Activated T-cell treated with anti-CD3 and anti-CD28 coated beads for 24 hours (primary cell): ENCODE measurements around the gene TMEM214.

ENCODE experiments used
- DNase-seq: peaks from one replicate; pipeline ENCODE4 v3.0.0-alpha.2; 2020; ENCODE audit warnings: low read depth

TMEM214 gene

DNA sequence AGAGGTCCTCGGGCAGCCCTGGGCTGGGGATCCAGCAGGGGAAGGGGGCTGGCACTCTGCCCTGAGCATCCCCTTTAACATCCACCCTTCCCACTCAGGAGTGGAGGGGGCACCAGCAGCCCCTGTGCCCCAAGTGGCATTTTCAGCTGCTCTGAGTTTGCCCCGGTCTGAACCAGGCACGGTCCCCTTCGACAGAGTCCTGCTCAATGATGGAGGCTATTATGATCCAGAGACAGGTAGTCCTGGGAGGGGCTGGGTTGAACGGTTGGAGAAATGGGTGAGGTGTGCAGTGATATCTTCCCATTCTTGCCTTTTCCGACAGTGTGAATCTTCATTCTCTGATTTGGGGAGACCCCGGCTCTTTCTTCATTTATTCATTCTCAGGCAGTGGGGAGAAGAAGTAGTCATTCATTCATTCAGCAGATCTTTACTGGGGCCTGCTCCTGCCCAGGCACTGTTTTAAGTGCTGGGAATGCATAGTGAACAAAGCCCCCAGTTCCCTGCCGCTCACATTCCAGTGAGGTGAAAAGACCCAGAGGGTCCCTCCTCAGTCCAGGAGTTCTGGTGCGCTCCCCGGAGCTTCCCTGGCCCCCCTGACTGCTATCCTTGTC is 52.4 kb downstream of the TMEM214 start:
- DNase-seq = no peak

DNA sequence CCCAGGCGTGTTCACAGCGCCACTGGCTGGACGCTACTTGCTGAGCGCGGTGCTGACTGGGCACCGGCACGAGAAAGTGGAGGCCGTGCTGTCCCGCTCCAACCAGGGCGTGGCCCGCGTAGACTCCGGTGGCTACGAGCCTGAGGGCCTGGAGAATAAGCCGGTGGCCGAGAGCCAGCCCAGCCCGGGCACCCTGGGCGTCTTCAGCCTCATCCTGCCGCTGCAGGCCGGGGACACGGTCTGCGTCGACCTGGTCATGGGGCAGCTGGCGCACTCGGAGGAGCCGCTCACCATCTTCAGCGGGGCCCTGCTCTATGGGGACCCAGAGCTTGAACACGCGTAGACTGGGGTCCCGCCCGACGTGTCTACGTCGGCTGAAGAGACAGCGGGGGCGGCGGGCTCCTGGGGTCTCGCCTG is 52.9 kb downstream of the TMEM214 start:
- peak; percentile 14 for DNase-seq

DNA sequence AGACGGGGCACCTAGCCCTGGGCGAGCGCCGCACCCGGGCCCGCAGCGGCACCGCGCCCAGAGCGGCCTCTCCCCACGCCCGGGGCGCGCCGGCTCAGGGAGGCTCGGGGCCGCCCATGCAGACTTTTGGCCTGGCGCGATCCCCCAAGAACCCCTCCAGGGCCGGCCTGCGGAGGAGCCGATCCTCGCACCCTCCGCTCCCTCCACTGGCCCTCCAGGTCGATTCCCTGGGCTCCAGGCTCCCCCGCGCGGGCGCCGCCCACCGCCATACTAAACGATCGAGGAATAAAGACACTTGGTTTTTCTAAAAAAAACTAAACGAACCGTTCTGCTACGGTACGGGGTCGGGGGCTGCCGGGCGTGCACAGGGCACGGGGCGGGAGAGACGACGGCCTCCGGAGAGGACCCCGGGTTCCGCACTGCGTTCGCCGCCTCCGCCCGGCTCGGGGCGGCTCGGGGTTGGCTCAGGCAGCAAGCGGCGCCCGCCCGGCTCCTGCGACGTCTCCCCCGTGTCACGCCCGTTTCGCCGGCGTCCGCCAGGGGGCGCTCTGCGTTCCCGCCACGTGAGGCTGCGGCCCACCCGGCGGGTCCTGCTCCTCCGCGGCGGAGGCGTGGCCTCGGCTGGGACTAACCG is 53.4 kb downstream of the TMEM214 start:
- peak; percentile 99 for DNase-seq

- DNase-seq = no peak
Measured at GRCh38 chr2:27086724-27087593, 54.2 kb downstream of the TMEM214 start, which contains the start of gene KHK. Gene KHK (plus strand): TSS chr2:27086772. CDS start chr2:27087260, 488 bp downstream.

- DNase-seq = no peak
Measured at GRCh38 chr2:27087823-27088410, 55.2 kb downstream of the TMEM214 start.

DNA sequence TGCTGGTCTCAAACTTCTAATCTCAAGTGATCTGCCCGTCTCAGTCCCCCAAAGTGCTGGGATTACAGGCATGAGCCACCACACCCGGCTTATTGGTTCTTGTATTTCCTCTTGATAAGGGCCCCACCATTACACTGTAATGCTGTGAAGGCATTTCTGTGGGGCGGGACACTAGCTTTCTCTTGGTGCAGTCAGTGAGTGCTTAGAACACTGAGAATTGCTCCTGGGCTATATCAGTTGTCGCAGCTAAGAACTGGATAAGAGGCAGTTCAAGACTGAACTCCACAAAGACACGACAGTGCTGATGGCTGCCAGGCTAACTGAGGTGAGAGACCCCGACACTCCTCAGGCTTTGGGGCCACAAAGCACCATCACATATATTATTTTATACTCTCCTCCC is 55.9 kb downstream of the TMEM214 start:
- no peak for DNase-seq

DNA sequence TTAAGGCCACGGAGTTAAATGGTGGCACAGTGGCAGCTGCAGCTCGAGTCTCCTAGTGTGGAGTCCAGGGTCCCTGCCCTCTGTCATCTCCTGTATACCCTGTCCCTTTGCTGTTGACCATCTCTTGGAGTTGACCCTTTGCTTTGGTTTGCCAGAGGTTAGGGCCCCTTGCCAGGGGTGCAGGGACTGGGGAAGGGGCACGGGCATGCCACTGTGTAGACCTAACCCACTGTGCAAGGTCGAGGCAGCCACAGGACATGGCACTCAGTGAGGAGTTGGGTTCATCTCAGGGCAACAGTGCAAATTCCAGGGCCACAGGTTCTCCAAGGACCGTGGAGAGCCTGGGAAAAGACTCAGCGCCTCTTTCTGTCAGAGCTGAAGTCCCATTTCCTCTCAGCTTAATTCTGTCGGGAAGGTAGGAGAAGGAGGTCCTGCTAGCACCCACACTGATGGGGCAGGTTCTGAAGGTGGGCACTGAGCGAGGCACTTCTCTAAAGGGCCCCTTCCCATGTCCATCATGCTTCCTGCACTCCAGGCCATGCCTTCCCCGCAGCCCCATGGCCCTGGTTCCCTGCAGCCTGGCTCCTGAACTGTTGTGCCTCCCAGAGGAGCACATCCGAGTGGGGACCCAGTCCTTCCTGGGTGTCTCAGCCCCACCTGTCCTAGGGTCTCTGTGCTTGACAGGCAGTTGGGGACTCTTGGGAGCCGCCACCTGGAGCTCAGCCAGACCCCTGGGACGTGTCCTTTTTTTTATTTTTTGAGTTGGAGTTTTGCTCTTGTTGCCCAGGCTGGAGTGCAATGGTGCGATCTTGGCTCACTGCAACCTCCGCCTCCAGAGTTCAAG is 56.6 kb downstream of the TMEM214 start:
- no peak for DNase-seq
